Fibroblast of the aortic adventitia (primary cell): Measurements from ENCODE around the gene KCNC1. TPM values are rescaled to one million over a fixed set of nuclear protein-coding genes. Genes with fewer than 3 reads are reported as not detected.

Experiments
- DNase-seq: peaks from one replicate; pipeline ENCODE4 v3.0.0-alpha.2; 2010; ENCODE audit warnings: low read depth
- H3K4me3 ChIP-seq: 2 replicates; pipeline ENCODE4 v1.5.1; 2011; ENCODE audit warnings: low read depth, mild to moderate bottlenecking, control low read depth, low read length, moderate library complexity
- CTCF ChIP-seq: IDR thresholded peaks from 2 replicates; pipeline ENCODE4 v1.5.1; 2011; ENCODE audit warnings: mild to moderate bottlenecking, low read length, control low read depth, inconsistent platforms; ENCODE audit not compliant: insufficient read depth
- total RNA-seq: library from RNA; depleted of rRNA; stranded (reverse); fragments of >200 nt; gene quantifications from 2 replicates; pipeline ENCODE4 v1.2.3, GENCODE V29; 2012; ENCODE audit warnings: low replicate concordance

The KCNC1 gene
- total RNA-seq = not detected in 2 replicates

GRCh38 chr11:17734418-17734911 is at the start of gene KCNC1:
TSS of gene KCNC1 (plus strand) at chr11:17734781. CDS start at chr11:17736003, 1,222 bp downstream.
- peak within 1 kb of the TSS; percentile 41 for H3K4me3 ChIP-seq
- DNase-seq = peak; percentile 6
- no peak for TF ChIP-seq CTCF

DNA sequence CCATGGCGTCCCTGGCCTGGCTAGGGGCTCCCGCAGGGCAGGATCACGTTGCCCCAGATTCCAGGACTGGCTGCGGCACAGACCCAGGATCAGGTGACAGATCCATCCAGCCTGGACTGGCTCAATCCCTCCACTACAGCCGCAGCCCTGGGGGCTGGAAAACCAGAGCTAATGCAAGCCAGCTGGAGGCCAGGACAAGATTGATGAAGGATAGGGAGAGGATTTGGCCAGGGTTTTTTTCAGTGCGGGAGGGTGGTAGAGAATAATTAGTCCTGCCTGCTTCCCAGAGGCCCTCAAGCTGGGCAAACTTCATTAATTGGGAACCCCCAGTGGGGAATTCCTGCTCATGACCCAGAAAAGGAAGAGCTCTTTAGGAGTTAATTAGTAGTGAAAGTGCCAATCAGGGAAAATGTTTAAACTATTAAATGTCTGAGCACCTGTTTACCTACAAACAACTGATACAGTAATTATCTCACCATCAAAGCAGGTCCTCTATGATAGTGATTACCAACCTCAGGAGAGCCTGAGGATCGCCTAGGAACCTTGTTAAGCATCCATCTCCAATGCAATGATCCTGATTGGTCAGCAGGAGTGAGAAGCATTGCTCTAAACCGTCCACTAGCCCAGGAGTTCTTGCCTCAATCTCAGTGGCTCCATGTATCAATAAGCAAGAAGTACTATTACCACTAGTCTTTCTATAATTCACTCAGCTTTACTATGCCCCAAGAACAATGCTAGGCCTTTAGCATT is 48.2 kb upstream of the KCNC1 start:
- no peak for DNase-seq
- H3K4me3 ChIP-seq = no peak overlapping the region
- no peak for TF ChIP-seq CTCF

DNA sequence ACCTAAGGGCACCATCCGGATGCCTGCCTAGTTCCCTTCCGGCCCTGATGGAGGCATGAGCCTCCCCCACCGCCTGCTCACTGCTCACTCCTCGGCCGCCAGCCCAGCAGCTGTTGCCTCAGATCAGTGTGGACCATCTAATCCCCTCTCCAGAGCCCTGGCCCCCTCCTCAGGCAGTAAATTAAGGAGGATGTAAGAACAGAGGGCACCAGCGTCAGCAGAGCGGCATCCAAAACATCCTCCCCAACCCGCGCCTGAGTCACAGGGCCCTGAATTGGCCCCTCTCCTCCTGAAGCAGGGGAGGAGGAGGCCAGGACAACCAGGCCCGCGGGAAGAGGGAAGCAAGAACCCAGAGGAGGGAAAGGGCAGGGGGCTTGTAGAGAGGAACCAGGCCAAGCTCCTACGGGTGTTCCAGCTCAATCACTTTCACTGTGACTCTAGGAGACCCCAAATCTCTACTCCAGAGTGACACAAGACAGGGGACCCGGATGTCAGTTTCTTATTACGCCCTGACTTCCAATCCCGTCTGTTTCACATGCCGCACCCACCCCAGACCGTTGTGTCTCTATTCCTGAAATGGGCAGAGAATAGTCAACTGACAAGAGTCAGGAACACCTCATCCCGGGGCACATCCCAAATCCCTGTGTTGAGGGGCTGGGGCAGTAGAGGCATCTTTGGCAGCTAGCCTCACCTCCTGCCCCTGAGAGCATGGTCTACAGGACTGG is 46.5 kb upstream of the KCNC1 start:
- no peak for DNase-seq
- no peak overlapping the region for H3K4me3 ChIP-seq
- TF ChIP-seq CTCF = no peak

DNA sequence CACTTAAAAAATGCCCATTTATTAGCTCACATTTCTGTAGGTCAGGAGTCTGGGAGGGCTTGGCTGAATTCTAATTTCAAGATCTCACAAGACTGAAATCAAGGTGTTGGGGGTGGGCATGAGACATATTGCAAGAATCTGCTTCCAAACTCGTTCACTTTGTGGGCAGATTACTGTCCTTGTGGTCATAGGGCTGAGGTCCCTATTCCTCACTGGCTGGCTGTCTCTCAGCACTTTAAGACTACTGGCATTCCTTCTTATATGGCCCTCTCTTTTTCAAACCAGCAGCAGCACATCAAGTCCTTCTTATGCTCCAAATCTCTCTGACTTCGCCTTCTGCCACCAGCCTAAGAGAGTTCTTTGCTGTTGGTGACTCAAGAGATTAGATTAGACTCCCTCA is 43.0 kb upstream of the KCNC1 start:
- H3K4me3 ChIP-seq = no peak overlapping the region
- DNase-seq = no peak
- TF ChIP-seq CTCF = no peak

GRCh38 chr11:17691976-17692375 is 42.6 kb upstream of the KCNC1 start:
- no peak for DNase-seq
- TF ChIP-seq CTCF = no peak
- H3K4me3 ChIP-seq = no peak overlapping the region

DNA sequence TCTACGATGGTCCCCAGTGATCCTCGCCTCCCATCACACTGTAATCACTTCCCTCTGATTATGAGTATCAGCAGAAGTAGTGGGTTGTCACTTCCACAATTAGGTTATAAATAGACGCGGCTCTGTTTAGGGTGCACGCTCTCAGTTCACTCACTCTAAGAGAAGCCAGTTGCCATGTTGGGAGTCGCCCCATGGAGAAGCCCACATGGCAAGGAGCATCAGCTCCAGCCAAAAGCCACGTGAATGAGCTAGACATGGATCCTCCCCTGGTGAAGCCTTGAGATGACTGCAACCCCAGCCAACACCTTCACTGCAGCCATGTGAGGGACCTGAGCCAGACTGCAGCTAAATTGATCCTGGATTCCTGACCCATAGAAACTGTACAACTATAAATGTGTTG is 41.6 kb upstream of the KCNC1 start:
- TF ChIP-seq CTCF = no peak
- DNase-seq = no peak
- H3K4me3 ChIP-seq = no peak overlapping the region
